Activated gamma-delta T cell treated with Interleukin-2 at 50 U/mL for 16 hours (primary cell): ENCODE measurements around the gene OBSL1.

Experiments
- DNase-seq: peaks from one replicate; pipeline ENCODE4 v3.0.0-alpha.2; 2020

OBSL1 gene

DNA sequence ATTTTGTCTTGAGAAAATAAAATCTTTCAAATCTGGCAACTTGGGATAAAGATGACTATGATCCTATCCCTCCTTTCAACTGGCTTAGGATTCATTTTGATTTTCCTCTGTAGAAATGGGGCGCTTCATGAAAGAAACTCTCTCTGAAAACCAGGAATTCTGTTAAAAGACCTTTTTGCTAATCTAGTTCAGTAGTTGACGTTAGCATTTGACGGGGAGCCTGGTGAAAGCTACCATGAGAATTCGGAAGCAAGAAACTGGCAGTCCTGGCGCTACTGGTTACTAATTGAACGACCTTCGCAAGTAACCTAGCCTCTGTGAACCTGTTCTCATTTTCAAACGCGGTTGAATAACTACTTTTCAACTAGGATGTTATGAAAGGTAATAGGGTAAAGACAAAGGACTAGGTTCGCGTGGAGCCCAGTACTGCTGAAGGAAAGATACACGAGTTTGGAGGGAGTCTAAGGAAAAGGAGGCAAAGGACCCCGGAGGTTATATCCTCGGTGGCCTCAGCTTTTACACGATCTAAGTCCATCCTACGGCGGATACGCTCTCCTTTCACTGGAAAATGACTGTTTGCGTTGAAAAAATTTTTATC, 25.7 kb upstream of the OBSL1 start:
- DNase-seq = no peak

DNA sequence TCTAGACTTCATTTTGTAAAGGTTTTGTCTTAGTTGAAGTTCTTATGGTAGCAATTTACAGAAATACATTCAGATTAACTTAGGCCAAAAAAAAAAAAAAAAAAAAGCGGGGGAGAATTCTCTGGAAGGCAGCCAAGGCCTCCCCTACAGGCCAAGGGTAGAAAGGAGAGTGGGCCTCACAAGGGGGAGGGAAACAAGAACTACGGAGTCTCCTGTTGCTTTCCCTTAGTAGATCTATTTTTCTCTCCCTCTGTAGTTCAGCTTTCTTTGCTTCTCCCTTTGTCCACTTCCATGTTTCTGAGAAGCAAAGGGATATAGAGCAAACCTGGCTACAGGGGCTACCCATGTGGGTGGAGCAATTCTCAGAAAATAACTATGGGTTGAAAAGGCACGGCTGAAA, 23.9 kb upstream of the OBSL1 start:
- no peak for DNase-seq

DNA sequence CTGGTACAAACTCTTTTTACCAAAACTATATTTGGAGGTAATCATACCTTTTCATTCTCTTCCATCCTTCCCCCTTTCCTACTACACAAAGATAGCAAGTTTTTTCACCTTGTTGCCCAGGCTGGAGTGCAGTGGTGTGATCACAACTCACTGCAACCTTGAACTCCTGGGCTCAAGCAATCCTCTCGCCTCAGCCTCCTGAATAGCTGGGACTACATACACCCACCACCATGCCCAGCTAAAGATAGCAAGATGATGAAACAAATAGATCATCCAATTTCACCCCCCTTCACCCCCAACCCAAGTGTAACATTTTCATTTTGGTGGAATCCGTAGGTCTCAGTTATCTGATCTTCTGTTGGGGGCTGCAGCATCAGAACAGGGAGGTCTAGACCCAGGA, 21.8 kb upstream of the OBSL1 start:
- no peak for DNase-seq

DNA sequence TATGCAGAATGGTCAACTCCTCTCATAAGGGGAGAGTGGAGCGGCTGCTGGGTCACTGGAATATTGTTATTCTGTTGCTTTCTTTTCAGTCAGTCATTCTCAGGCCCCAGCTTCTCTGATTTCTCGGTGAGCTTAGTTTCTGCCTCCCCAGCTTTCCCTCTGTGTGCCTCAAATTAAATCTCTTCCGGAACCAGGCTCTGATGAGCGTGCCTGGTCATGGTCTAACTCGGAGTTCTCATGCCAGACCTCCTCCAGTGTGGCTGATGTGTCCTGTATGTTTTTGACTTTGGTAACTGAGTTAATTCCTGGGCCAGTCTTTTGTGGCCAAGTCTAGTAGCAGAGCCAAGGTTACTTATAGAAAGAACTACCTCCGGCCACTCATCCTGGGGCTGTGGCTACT, 21.4 kb upstream of the OBSL1 start:
- no peak for DNase-seq

DNA sequence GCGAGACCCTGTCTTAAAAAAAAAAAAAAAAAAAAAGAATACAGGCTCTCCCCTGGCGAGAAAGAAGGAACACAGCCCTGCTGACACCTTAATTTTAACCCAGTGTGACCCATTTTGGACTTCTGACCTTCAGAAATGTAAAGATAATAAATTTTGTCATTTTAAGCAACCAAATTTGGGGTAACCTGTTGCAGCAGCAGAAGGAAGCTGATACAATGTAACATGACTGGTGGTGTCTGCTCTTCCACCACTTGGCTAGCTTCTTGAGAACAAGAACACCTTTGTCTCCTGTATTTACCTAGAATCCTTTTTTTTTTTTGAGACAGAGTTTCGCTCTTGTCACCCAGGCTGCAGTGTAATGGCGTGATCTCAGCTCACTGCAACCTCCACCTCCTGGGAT, 19.8 kb upstream of the OBSL1 start:
- no peak for DNase-seq

DNA sequence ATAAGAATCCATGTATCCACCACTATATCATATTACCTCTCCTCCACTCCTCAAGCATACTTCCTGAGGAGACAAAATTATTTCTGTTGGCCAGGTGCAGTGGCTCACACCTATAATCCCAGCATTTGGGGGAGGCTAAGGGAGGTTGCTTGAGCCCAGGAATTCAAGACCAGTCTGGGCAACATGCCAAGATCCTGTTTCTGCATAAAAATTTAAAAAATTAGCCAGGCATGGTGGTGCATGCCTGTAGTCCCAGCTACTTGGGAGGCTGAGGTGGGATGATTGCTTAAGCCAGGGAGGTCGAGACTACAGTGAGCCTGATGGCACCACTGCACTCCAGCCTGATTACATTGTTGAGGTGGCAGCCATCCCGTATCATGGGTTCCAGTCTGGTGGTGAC, 10.0 kb upstream of the OBSL1 start:
- no peak for DNase-seq

DNA sequence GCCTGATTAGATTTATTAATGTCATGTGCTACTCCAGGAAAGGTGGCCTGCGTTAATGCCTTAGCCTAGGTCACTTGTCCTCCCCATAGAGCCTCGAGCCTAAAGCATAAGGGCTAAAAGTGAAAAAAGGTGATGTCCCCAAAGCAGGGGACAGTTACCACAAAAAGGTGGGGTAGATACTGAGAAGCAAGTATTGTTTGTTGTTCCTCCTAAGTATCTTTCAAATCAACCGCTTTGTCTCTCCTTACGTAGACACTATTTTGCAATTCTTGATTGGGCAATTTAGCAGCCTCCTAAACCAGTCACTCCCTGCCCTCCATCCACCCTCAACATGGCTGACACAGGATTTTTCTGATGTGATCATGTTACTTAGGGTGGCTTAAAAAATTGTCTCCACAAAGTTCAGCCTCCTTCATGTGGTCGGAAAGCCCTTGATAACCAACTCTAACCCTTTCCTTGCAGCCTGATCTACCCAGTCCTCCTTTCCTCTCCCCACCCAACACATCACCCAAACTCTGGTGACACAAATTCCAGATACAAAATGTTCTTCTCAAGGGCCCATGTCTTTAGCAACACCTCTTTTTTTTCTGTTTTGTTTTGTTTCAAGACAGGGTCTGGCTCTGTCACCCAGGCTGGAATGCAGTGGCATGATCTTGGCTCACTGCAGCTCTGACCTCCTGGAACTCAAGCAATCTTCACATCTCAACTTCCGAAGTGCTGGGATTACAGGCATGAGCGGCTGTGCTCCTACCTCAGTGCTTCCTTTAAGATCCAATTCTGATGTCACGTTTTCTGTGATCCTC, 7.7 kb upstream of the OBSL1 start:
- no peak for DNase-seq

DNA sequence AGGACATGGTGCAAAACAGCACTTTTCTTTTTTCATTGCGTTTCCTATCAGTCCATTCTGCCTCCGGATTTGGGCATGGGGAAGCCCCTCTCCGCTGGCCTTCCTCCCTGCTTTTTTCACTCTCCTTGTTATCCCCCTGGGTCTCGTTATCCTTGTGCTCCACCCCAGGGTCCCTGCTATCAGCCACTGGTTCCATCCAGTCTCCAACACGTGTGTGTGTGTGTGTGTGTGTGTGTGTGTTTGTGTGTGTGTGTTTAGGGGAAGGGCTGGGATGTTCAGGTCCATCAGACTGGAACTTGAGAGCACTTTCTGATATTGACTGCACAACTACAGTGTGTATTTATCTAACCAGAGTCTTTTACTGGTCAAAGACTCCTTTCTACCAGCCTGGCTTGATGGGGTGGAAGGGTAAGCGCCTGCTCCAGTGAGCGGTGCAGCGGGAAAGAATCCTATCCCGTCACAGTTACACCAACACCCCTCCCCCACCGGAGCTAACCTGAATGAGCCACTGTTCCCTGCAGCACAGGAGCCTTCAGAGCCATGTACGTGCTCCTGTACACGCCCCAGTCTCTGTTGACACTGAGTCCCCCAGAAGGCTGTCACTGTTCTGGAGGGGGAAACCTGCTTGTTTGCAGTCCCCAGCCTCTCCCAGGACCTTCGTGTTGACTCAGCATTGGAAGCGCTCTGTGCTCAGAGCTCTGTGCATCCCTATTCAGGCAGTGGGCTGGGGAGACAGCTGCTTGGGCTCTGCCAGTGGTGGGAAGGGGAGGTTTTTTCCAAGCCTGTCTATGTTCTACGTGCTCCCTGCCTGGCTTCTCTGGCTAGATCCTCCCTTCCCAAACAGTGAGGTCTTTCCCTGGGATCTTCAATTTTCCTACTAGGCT, 5.4 kb upstream of the OBSL1 start:
- no peak for DNase-seq

DNA sequence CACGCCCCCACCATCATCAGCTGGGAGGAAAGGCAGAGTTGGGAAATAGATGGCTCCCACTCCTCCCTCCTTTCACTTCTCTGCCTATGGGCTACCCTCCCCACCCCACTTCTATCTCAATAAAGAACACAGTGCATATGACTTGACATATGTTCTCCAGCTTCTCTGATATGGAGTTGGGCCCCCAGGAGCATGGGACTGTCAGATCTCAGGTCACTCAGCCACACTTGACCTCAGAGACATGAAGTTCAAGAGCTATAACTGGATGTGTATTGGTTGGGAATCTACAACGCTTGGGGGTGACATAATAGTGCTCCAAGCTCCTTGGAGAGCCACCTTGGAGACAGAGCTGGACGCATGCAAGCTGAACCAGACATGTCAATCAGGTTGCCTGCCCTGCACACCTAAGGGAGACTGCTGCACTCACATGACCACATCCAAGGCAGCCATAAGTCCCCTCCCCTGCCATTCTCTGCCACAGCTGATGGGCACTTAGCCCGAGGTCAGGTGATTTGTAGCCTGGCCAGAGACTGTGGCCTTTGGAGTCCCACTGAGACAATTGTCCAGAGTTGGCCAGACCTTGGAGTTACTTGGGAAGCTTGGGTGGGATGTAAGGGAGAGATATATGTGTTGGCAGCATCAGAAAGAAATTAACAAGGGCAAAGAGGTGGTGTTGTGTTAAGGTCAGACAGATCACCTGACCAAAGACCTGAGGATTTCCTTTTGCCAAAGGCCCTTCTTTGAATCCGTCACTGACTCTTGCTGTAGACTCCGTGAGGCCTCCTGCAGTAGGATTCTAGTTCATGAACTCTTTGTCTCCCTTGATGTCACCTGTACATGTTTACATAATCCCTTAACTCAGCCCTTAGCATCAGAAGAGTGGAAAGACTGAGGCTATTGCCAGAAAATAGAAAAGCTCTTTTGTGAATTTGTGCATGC, 4.5 kb upstream of the OBSL1 start:
- no peak for DNase-seq

DNA sequence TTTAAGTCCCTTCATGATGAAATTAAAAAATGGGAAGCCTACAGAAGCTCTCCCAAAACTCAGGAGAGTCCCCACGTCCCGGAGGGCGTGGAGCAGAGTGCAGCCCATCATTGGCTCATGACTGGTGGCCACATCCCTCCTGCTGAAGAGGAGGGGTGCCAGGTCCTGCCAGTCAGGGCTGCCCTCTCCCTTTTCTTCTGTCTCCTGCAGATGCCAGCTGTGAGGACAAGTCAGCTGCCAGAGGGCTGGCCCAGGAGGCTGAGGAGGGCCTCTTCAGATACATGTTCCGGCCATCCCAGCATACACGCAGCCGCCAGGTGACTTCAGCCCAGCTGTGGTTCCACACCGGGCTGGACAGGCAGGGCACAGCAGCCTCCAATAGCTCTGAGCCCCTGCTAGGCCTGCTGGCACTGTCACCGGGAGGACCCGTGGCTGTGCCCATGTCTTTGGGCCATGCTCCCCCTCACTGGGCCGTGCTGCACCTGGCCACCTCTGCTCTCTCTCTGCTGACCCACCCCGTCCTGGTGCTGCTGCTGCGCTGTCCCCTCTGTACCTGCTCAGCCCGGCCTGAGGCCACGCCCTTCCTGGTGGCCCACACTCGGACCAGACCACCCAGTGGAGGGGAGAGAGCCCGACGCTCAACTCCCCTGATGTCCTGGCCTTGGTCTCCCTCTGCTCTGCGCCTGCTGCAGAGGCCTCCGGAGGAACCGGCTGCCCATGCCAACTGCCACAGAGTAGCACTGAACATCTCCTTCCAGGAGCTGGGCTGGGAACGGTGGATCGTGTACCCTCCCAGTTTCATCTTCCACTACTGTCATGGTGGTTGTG, 3.4 kb upstream of the OBSL1 start:
- no peak for DNase-seq

DNA sequence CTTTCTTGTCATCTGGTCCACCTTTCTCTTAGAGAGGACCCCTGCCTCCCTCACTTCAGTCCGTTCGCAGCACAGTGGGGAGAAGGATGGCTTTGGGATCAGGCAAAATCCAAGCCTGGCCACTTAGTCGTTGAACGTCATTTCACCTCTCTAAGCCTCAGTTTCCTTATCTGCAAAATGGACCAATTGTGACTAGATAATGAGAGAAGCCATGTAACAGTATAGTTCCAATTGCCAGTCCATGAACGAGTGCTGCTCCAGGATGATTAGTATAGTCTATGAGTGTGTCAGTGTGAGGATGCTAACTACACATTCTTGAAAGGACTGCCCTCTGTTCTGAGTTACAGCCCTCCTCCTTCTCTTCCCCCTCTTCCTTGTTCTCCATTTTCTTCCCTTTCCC, 1.8 kb upstream of the OBSL1 start:
- DNase-seq = no peak

DNA sequence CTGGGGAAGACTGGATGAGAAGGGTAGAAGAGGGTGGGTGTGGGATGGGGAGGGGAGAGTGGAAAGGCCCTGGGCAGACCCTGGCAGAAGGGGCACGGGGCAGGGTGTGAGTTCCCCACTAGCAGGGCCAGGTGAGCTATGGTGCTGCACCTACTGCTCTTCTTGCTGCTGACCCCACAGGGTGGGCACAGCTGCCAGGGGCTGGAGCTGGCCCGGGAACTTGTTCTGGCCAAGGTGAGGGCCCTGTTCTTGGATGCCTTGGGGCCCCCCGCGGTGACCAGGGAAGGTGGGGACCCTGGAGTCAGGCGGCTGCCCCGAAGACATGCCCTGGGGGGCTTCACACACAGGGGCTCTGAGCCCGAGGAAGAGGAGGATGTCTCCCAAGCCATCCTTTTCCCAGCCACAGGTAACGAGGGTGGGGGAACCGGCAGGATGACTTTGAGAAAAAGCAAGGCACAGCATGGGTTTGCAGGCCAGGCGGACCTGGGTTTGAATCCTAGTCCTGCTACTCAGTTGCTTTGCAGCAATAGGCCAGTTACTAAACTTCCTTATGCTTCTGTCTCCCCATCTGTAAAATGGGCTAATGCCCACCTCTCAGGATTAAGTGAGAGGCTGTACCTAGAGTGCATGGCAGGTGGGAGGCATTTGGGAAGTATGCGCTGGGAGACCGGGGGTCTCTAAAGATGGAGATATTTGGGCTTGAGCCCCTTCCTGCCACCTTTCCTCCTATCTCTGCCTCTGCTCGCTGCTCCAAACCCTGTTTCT, 1.1 kb upstream of the OBSL1 start, which contains the start of gene INHA:
INHA (plus strand) TSS at position 74 of the 765 bp plus-strand sequence; CDS start at position 139, 65 bp downstream.
- no peak for DNase-seq

DNA sequence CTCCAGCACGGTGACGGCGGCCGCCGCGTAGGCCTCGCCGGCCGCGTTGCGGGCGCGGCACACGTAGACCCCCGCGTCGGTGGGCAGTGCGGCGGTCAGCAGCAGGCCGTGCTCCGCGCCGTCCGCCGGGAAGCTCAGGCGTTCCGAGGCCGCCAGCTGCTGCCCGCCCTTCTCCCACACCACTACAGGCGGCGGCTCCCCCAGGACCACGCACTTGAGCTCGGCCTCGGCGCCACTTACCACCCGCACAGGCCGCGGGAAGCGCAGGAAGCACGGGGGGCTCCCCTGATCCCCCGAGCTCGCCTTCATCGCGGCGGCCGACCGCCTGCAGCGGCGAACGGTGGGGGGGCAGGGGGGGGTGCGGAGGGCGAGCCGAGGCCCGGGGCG, 422 bp downstream of the OBSL1 start:
- DNase-seq = no peak

DNA sequence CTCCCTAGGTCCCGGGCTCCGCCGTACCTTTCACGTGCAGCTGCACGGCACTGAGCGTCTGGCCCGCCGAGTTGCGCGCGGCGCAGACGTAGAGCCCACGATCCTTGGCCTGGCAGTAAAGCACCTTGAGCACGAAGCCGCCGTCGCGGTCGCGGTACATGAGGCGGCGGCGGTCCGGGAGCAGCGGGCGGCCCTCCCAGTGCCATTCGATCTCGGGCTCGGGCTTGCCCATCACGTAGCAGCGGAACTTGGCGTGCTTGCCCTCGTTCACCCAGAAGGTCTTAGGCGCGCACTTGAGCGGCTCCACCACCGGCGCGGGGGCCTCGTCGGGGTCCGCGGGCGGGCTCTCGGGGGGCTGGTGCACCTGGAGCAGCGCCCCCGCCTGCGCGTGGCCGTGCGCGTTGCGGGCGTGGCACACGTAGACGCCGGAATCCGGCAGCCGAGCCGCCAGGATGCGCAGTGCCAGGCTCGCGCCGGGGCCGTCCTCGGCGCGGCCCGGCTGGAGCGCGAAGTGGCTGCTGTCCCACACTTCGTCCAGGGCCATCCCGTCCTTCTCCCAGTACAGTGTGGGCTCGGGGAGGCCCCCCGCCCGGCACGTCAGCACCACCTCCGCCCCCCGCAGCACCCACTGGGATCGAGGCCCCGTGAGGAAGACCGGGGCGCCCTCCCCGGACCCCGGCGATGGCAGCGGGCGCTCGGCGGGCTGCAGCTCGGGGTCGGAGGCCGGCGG, 980 bp downstream of the OBSL1 start:
- no peak for DNase-seq

DNA sequence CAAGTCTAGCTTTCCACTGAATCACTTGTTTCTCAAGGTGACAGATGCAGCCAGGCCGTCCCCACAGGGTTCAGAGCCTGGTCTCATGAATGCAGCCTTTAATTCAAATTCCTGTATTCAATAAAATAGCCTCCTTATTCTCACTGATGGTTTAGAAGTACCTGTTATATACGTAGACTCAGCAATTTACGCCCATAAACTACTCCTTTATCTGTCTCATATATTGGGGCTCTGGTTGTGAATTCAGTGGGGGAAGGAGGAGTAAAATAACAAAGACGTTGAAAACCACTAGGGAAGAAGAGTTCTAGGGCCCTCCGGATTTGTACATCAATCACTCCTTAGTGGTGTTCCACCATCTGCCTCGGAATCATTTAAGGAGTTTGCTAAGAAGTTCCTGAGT, 1.7 kb downstream of the OBSL1 start:
- no peak for DNase-seq

DNA sequence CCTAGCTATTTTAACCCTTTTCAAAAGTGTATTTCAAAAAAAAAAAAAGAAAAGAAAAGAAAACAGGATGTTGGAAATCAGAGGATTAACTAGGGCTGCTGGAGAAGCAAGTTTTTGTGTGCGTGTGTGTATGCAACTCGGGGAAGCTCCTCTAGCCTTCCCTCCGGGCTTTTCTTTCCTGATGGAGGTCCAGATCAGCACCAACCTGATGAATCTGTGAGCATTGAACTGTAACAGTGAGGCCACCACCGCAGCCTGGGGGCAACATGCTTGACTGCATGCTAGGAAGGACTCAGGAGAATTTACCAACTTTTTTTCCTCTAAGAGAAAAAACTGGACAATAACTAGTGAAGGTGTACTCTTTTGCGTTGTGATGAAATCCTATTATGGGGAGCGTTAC, 2.3 kb downstream of the OBSL1 start:
- DNase-seq = no peak

DNA sequence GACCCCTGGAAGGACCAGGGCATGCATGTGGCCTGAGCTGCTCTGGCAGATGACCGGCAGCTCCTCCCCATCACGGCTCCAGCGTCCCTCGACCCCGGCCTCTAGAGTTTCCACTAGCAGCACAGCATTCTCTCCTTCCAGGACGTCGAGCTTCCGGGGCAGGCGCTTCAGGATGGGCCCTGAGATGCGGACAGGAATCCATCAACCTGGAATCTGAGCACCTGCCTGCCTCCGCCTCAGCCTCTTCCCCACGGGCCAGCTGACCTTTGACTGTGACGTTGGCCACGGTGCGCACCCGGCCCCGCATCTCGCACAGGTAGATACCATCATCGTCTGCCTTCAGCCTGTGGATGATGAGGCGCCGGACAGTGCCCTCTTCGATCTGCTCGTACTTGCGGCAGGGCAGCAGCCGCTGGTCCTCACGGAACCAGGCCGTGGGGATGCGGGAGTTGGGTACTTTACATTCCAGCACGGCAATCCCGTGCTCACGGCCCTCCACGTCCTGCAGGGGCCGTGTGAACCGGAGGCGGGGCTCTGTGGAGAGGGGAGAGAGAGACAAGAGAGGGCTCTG, 3.5 kb downstream of the OBSL1 start:
- DNase-seq = no peak

DNA sequence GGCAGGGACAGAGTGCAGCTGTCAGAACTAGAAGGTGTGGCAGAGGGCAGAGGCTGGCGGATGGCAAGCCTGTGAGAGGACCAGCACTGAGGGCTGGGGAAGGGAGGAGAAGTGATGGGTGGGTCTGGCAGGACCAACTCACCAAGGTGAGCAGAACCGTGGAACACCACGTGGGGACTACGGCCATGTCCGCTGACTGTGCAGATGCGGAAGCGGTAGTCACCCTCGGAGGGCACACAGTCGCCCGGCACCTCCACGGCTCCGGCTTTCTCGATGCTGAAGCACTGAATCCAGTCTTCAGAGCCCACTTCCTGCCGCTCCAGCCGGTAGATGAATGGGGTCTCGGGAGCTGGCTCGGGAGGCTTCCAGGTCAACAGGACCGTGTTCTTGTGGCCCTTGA, 4.2 kb downstream of the OBSL1 start:
- no peak for DNase-seq

DNA sequence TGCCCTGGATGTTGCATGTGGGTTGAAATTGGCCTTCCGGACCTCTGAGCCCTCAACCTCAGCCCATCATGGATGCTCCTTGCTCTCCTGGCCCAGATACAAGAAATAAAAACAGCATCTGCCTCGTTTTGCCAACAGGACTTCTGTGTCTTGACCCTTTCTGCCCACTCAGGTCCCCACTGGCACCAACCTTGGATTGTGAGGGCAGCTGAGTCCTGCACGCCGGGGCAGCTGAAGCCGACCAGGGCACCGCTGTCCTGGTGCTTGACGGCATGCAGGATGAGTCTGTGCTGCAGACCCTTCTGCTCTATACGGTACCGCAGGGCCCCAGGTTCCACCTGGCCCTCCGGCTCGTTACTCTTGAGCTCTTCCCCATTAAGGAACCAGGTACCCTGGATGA, 4.7 kb downstream of the OBSL1 start:
- no peak for DNase-seq
